Measurements from ENCODE around the gene NCOR2. TPM values are rescaled to one million over a fixed set of nuclear protein-coding genes. Genes with fewer than 3 reads are reported as not detected.

NCOR2 gene
- total and polyA plus RNA-seq, 8 donors = 60.1 to 331 (median 96.4) TPM

GRCh38 chr12:124520265-124520701, 47.1 kb downstream of the NCOR2 start:
- intact Hi-C loops (cut with DNase I) = no loop called here
- H3K27ac ChIP-seq = peak overlapping the region; percentile 70 to 82
- peak in 2 of 4 donors; percentile 83 to 84 for DNase-seq
- no peak for TF ChIP-seq CTCF (IDR thresholded peaks at IDR 0.05)
- H3K4me3 ChIP-seq = no peak overlapping the region
- ATAC-seq = peak; percentile 49
- peaks cover 49 to 79% of the 10 kb centered on the region in 2 donors for H3K4me1 ChIP-seq
- peaks cover 0 to 11% of the 10 kb centered on the region in 2 donors for H3K36me3 ChIP-seq
- no peaks in the 10 kb centered on the region for H3K9me3 ChIP-seq
- H3K27me3 ChIP-seq = peaks cover 0 to 5% of the 10 kb centered on the region in 2 donors

GRCh38 chr12:124519746-124520145, 47.7 kb downstream of the NCOR2 start:
- no peaks in the 10 kb centered on the region for H3K9me3 ChIP-seq
- no peak for TF ChIP-seq CTCF (IDR thresholded peaks at IDR 0.05)
- peaks cover 0 to 5% of the 10 kb centered on the region in 2 donors for H3K27me3 ChIP-seq
- no peak for ATAC-seq
- DNase-seq = peak in 1 of 4 donors; percentile 44
- intact Hi-C loops (cut with DNase I) = no loop called here
- H3K36me3 ChIP-seq = peaks cover 0 to 11% of the 10 kb centered on the region in 2 donors
- H3K4me3 ChIP-seq = no peak overlapping the region
- peak overlapping the region; percentile 70 to 82 for H3K27ac ChIP-seq
- peaks cover 49 to 74% of the 10 kb centered on the region in 2 donors for H3K4me1 ChIP-seq

- peak overlapping the region; percentile 21 to 36 for H3K4me3 ChIP-seq
- TF ChIP-seq CTCF (IDR thresholded peaks at IDR 0.05) = no peak
- ATAC-seq (peak; percentile 69), DNase-seq (peak; percentile 89 to 99 (median 98))
- intact Hi-C loops (cut with DNase I) = no loop called here
- H3K36me3 ChIP-seq = peaks cover 0 to 11% of the 10 kb centered on the region in 2 donors
- H3K4me1 ChIP-seq = peaks cover 48 to 79% of the 10 kb centered on the region in 2 donors
- no peaks in the 10 kb centered on the region for H3K9me3 ChIP-seq
- peaks cover 0 to 5% of the 10 kb centered on the region in 2 donors for H3K27me3 ChIP-seq
- peak overlapping the region; percentile 89 to 97 for H3K27ac ChIP-seq
These were observed 49.1 kb downstream of the NCOR2 start for GRCh38 chr12:124518051-124518932.

Measured in left lung (tissue), 10 donors.